Keratinocyte (primary cell): ENCODE data around the gene ACACB. TPM values are rescaled to one million over a fixed set of nuclear protein-coding genes. Genes with fewer than 3 reads are reported as not detected.

Experiments
- DNase-seq: peaks from one replicate; pipeline ENCODE4 v3.0.0-alpha.2; 2011; ENCODE audit warnings: low read depth, missing footprints, low spot score
- FAIRE-seq: peaks from 2 replicates; lab custom pipeline; 2011; peaks lifted over from hg19 to GRCh38; lab: Jason Lieb, UNC
- H2AFZ ChIP-seq: 2 replicates; pipeline ENCODE4 v1.6.0; 2012; ENCODE audit warnings: low read length, control low read depth, inconsistent platforms; ENCODE audit not compliant: control insufficient read depth
- H3K27ac ChIP-seq: 2 replicates; pipeline ENCODE4 v1.5.1; 2011; ENCODE audit warnings: low read length; ENCODE audit not compliant: control insufficient read depth, insufficient read depth
- H3K27me3 ChIP-seq: 3 replicates; pipeline ENCODE4 v1.6.0; 2011; ENCODE audit warnings: low read length; ENCODE audit not compliant: control insufficient read depth, insufficient read depth; ENCODE audit errors: extremely low read depth
- H3K36me3 ChIP-seq, 2 experiments: 2 replicates in 1 of 2; 3 replicates in 1 of 2; pipeline ENCODE4 v1.5.1; 2011; ENCODE audit warnings: low read length in 2 of 2, mild to moderate bottlenecking in 1 of 2; ENCODE audit not compliant: control insufficient read depth in 2 of 2, insufficient read depth in 2 of 2; ENCODE audit errors: extremely low read depth in 1 of 2
- H3K4me1 ChIP-seq: 3 replicates; pipeline ENCODE4 v1.5.1; 2011; ENCODE audit warnings: low read length; ENCODE audit not compliant: control insufficient read depth, insufficient read depth; ENCODE audit errors: extremely low read depth
- H3K4me2 ChIP-seq: 3 replicates; pipeline ENCODE4 v1.6.0; 2011; ENCODE audit warnings: low read depth, low read length; ENCODE audit not compliant: control insufficient read depth, insufficient read depth; ENCODE audit errors: extremely low read depth
- H3K4me3 ChIP-seq, 3 experiments: fragments of 200-600 bp in 1 of 3; sonication (generic) in 1 of 3; 2 replicates in 2 of 3; 3 replicates in 1 of 3; pipeline ENCODE4 v1.5.1; 2011 to 2016; ENCODE audit warnings: low read length in 3 of 3, mild to moderate bottlenecking in 3 of 3, control low read depth in 2 of 3, inconsistent platforms in 1 of 3, low read depth in 1 of 3, mixed read lengths in 1 of 3, mixed run types in 1 of 3, moderate library complexity in 1 of 3; ENCODE audit not compliant: control insufficient read depth in 2 of 3, insufficient read depth in 2 of 3; ENCODE audit errors: extremely low read depth in 1 of 3
- H3K79me2 ChIP-seq: 2 replicates; pipeline ENCODE4 v1.6.0; 2012; ENCODE audit warnings: low read length; ENCODE audit not compliant: control insufficient read depth, insufficient read depth
- H3K9ac ChIP-seq: 3 replicates; pipeline ENCODE4 v1.6.0; 2011; ENCODE audit warnings: low read length; ENCODE audit not compliant: control insufficient read depth, insufficient read depth; ENCODE audit errors: extremely low read depth
- H3K9me1 ChIP-seq: 3 replicates; pipeline ENCODE4 v1.6.0; 2011; ENCODE audit warnings: low read length; ENCODE audit not compliant: control insufficient read depth, insufficient read depth; ENCODE audit errors: extremely low read depth
- H3K9me3 ChIP-seq: 2 replicates; pipeline ENCODE4 v1.5.1; 2012; ENCODE audit warnings: low read depth, low read length; ENCODE audit not compliant: control insufficient read depth
- H4K20me1 ChIP-seq: 3 replicates; pipeline ENCODE4 v1.6.0; 2011; ENCODE audit warnings: low read length; ENCODE audit not compliant: control insufficient read depth, insufficient read depth; ENCODE audit errors: extremely low read depth
- EZH2 ChIP-seq: IDR thresholded peaks from one replicate; pipeline ENCODE4 v1.6.1; 2012; ENCODE audit warnings: inconsistent platforms, mild to moderate bottlenecking, low read length, moderate library complexity
- dilution Hi-C: fragments of 300-500 bp; cut with MboI; formaldehyde crosslinking; loops from one replicate; pipeline ENCODE4 v1.7.0; 2020; ENCODE audit warnings: low sequenced_read_pairs; ENCODE audit not compliant: extremely low pct_ligation_motif_present
- polyA plus RNA-seq, 5 experiments: library from polyadenylated mRNA; depleted of rRNA in 3 of 5; stranded (reverse) in 3 of 5; stranded (forward) in 1 of 5; unstranded in 1 of 5; fragments of >200 nt; gene quantifications; 1 replicate in 1 of 5; 2 replicates in 3 of 5; 3 replicates in 1 of 5; pipeline versions ENCODE4 v1.2.1 to v1.2.3, GENCODE V29; 2011 to 2012; ENCODE audit warnings: missing spikeins in 2 of 5, low read depth in 1 of 5, low replicate concordance in 1 of 5
- TF ChIP-seq, protein P1 (sequence below), 3 experiments: IDR thresholded peaks in 1 of 3; conservative IDR thresholded peaks in 1 of 3; optimal IDR thresholded peaks in 1 of 3; 2 replicates in 2 of 3; 3 replicates in 1 of 3; pipeline versions ENCODE3 to v1.5.1; 2011; ENCODE audit warnings: low read length in 3 of 3, mild to moderate bottlenecking in 3 of 3, moderate library complexity in 2 of 3, control low read depth in 1 of 3, inconsistent platforms in 1 of 3; ENCODE audit not compliant: insufficient read depth in 2 of 3; ENCODE audit errors: extremely low read depth in 1 of 3

The ACACB gene
- polyA plus RNA-seq, 1 donor (not counting 4 experiments of a cell fraction or from before 2014, with no cell fraction given) = 1.3 TPM

GRCh38 chr12:109189291-109189690 is 72.9 kb downstream of the ACACB start:
- Histone ChIP-seq H3K4me3 (no peak overlapping the region), H3K4me2 (no peak overlapping the region), H2AFZ (no peak overlapping the region), H4K20me1 (no peaks in the 10 kb centered on the region), H3K4me1 (peaks cover 16% of the 10 kb centered on the region), H3K9ac (no peak overlapping the region), H3K9me1 (no peaks in the 10 kb centered on the region), H3K9me3 (no peaks in the 10 kb centered on the region), H3K36me3 (no peaks in the 10 kb centered on the region), H3K27me3 (no peaks in the 10 kb centered on the region), H3K79me2 (no peaks in the 10 kb centered on the region), H3K27ac (no peak overlapping the region)
- FAIRE-seq (no peak), DNase-seq (no peak)
- dilution Hi-C loops = no loop called here
- no peak for TF ChIP-seq EZH2
- TF ChIP-seq, protein P1, sequence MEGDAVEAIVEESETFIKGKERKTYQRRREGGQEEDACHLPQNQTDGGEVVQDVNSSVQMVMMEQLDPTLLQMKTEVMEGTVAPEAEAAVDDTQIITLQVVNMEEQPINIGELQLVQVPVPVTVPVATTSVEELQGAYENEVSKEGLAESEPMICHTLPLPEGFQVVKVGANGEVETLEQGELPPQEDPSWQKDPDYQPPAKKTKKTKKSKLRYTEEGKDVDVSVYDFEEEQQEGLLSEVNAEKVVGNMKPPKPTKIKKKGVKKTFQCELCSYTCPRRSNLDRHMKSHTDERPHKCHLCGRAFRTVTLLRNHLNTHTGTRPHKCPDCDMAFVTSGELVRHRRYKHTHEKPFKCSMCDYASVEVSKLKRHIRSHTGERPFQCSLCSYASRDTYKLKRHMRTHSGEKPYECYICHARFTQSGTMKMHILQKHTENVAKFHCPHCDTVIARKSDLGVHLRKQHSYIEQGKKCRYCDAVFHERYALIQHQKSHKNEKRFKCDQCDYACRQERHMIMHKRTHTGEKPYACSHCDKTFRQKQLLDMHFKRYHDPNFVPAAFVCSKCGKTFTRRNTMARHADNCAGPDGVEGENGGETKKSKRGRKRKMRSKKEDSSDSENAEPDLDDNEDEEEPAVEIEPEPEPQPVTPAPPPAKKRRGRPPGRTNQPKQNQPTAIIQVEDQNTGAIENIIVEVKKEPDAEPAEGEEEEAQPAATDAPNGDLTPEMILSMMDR (optimal IDR thresholded peaks at IDR 0.05 in 1 of 3, IDR thresholded peaks at IDR 0.05 in 1 of 3, conservative IDR thresholded peaks at IDR 0.05 in 1 of 3; ENCODE audit: extremely low read depth in 1 of 3, insufficient read depth in 2 of 3, low read length in 3 of 3) = no peak

DNA sequence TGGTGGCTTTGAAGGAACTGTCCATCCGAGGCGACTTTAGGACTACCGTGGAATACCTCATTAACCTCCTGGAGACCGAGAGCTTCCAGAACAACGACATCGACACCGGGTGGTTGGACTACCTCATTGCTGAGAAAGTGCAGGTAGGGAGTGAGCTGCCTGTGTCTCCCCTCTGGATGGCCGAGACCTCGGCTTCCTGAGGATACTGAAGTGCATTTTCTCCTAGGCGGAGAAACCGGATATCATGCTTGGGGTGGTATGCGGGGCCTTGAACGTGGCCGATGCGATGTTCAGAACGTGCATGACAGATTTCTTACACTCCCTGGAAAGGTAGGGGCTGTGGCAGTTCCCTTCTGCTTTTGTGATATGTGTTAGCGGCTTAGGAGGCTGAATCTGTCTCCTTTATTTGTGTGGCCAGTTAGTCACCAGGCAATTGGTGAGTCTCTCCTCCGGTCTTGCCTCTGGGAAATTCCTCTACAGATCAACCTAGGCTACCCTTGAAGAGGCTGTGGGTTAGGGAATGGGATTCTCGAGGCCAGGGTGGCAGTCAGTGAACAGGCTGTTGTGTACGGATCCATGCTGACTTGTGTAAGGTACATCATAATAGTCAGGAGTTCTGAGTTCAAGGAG is 75.3 kb downstream of the ACACB start:
- no peak for DNase-seq
- TF ChIP-seq, protein P1 (optimal IDR thresholded peaks at IDR 0.05 in 1 of 3, IDR thresholded peaks at IDR 0.05 in 1 of 3, conservative IDR thresholded peaks at IDR 0.05 in 1 of 3; ENCODE audit: extremely low read depth in 1 of 3, insufficient read depth in 2 of 3, low read length in 3 of 3) = no peak
- no peak for TF ChIP-seq EZH2
- Histone ChIP-seq H4K20me1 (no peaks in the 10 kb centered on the region), H3K4me3 (no peak overlapping the region), H3K4me2 (peak overlapping the region; percentile 39), H3K36me3 (no peaks in the 10 kb centered on the region), H2AFZ (no peak overlapping the region), H3K9ac (peak overlapping the region; percentile 34), H3K27ac (peak overlapping the region; percentile 78), H3K27me3 (no peaks in the 10 kb centered on the region), H3K9me1 (no peaks in the 10 kb centered on the region), H3K79me2 (no peaks in the 10 kb centered on the region), H3K9me3 (no peaks in the 10 kb centered on the region), H3K4me1 (peaks cover 16% of the 10 kb centered on the region)
- dilution Hi-C loops = no loop called here
- peak; percentile 75 for FAIRE-seq
